ENCODE results near the gene CACNA2D4.

- TF ChIP-seq POLR2A (IDR thresholded peaks at IDR 0.05) (no peak), CTCF (IDR thresholded peaks at IDR 0.05) (no peak)
These were observed 92.1 kb downstream of the CACNA2D4 start for GRCh38 chr12:1826401-1826800.

Data from adrenal gland (tissue), 5 donors.